ENCODE measurements around the gene RAB3GAP1.

DNA sequence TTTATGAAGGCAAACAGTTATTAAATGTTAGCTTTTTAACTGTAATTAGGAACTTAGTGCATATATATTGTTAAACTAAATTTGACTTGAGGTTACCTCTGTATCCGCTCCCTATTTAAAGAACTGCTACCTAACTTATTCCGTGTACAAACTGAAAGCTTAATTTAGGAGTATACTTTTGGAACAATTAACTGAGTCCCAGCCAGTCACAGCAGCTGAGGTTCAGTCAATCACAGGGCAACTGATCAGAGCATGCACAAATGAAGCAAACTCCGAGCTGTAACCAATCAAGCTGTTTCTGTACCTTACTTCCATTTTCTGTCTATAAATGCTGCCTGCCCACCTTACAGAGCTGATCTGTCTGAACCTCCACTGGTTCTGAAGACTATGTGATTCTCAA lies 61.2 kb downstream of the RAB3GAP1 start:
- TF ChIP-seq, protein P1, sequence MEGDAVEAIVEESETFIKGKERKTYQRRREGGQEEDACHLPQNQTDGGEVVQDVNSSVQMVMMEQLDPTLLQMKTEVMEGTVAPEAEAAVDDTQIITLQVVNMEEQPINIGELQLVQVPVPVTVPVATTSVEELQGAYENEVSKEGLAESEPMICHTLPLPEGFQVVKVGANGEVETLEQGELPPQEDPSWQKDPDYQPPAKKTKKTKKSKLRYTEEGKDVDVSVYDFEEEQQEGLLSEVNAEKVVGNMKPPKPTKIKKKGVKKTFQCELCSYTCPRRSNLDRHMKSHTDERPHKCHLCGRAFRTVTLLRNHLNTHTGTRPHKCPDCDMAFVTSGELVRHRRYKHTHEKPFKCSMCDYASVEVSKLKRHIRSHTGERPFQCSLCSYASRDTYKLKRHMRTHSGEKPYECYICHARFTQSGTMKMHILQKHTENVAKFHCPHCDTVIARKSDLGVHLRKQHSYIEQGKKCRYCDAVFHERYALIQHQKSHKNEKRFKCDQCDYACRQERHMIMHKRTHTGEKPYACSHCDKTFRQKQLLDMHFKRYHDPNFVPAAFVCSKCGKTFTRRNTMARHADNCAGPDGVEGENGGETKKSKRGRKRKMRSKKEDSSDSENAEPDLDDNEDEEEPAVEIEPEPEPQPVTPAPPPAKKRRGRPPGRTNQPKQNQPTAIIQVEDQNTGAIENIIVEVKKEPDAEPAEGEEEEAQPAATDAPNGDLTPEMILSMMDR (IDR thresholded peaks at IDR 0.05), result no peak
- no peak for TF ChIP-seq POLR2A (IDR thresholded peaks at IDR 0.05)

All from testis (tissue), 2 donors.